Erythroblast (primary cell): ENCODE measurements around the gene CHERP.

Experiments
- DNase-seq, 2 experiments: peaks; one replicate each; lab custom pipeline; 2025; lab: John Stamatoyannopoulos, UW
- GATA1 ChIP-seq: IDR thresholded peaks from 2 replicates; pipeline ENCODE4 v1.6.1; 2011; ENCODE audit warnings: low read depth, mild to moderate bottlenecking, control low read depth, low read length, moderate library complexity
- POLR2A ChIP-seq: IDR thresholded peaks from 2 replicates; pipeline ENCODE4 v1.6.1; 2011; ENCODE audit warnings: mild to moderate bottlenecking, low read length

The CHERP gene, protein sequence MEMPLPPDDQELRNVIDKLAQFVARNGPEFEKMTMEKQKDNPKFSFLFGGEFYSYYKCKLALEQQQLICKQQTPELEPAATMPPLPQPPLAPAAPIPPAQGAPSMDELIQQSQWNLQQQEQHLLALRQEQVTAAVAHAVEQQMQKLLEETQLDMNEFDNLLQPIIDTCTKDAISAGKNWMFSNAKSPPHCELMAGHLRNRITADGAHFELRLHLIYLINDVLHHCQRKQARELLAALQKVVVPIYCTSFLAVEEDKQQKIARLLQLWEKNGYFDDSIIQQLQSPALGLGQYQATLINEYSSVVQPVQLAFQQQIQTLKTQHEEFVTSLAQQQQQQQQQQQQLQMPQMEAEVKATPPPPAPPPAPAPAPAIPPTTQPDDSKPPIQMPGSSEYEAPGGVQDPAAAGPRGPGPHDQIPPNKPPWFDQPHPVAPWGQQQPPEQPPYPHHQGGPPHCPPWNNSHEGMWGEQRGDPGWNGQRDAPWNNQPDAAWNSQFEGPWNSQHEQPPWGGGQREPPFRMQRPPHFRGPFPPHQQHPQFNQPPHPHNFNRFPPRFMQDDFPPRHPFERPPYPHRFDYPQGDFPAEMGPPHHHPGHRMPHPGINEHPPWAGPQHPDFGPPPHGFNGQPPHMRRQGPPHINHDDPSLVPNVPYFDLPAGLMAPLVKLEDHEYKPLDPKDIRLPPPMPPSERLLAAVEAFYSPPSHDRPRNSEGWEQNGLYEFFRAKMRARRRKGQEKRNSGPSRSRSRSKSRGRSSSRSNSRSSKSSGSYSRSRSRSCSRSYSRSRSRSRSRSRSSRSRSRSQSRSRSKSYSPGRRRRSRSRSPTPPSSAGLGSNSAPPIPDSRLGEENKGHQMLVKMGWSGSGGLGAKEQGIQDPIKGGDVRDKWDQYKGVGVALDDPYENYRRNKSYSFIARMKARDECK

GRCh38 chr19:16542045-16542909 is at the start of gene CHERP:
TSS of gene CHERP (minus strand) at chr19:16542437. CDS start at chr19:16542378, 59 bp downstream.
- DNase-seq, result peak; percentile 96 to 97
- TF ChIP-seq POLR2A, result peak; percentile 87
- no peak for TF ChIP-seq GATA1

DNA sequence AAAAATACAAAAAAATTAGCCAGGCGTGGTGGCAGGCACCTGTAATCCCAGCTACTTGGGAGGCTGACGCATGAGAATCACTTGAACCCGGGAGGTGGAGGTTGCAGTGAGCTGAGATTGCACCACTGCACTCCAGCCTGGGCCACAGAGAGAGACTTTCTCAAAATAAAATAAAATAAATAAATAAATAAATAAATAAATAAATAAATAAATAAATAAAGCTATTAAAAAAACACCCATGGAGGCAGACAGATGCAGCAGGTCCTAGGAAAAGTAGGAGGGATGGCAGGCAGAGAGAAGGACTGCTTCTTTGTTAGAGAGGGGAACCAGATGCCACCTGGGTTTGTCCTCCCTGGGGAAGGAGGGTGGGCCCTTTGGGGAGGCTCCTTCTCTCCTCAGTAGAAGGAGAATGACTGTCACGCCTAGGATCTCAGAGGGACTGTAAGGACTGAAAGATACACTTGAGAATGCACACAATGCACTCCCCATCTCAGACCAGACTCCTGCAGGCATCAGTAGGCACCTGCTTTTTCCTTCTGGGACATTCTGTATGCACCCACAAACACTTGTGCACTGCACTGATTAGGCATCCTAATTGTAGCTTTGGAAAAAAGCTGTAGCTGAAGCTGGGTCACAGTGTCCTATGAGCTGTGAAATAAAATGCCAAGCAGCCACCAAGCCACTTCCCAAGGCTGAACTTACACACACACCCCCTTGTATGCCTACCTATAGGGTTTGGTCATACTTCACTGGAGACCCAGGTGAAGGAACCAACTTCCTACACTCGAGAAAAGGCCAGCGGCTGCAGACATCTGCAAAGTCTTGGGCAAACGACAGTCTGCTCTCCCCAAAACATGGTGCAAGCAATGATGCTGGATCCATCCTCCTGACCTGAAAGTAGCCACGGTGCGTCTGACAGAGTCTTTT is 48.9 kb upstream of the CHERP start:
- no peak for TF ChIP-seq POLR2A
- no peak for TF ChIP-seq GATA1
- no peak for DNase-seq

- DNase-seq, result peak; percentile 24 to 30
- TF ChIP-seq POLR2A, result no peak
Measured at GRCh38 chr19:16589917-16590316, 47.7 kb upstream of the CHERP start.

DNA sequence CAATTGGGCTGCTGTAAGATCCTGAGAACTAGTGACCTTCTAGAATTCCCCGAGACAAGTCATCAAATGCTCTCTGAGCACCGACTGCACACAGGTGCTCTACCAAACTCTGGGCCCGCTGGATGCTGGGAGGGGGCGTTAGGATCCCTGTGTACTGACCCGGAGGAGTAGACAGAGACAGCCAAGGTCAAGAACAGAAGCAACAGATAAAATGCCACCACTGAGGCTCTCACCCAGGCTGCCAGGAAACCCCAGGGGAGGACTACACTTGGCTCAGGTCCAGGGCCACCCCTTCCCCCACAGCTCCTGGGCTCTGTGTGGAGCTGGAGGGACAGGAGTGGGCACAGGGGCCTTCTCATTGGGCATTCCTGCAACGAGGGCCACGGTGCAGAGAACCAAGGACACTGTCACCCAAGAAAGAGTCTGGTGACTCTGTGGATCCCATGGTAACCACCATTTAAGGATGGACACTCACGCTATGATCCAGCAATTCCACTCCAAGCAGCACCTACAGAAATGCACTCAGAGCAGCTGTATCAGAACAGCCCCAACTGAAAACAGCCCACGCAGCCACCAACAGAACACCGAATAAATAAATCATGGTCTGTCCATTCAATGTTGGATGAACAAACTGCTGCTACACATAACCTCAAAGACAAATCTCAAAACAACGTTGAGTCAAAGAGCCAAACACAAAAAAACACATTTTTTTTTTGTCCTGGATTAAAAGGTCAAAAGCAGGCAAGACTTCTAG is 46.8 kb upstream of the CHERP start:
- no peak for TF ChIP-seq POLR2A
- no peak for DNase-seq

- no peak for TF ChIP-seq GATA1
- DNase-seq, result peak; percentile 71 to 73
Measured at GRCh38 chr19:16587833-16588823, 45.9 kb upstream of the CHERP start.

GRCh38 chr19:16586991-16587832 is 45.0 kb upstream of the CHERP start:
- DNase-seq, result peak in 1 of 2 experiments; percentile 46
- TF ChIP-seq POLR2A (no peak), GATA1 (no peak)

DNA sequence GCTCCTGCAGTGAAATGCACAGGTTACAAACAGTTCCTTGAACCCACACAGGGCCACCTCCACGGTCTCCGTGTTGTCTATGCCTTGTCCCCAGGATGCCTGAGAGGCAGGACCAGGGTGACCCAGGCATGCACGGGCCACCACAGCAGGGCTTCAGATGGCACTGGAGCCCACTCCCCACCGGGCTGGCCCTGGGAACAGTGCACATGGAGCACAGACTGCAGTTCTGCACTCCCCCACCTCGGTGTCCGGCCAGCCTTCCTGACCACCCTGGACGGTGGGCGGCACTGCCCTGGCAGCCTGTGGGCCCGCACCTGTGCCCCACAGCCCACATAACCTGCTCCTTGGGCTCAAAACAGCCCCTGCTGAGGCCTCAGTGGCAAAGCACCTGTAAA is 44.2 kb upstream of the CHERP start:
- no peak for DNase-seq
- TF ChIP-seq POLR2A (no peak), GATA1 (no peak)

- no peak for DNase-seq
- TF ChIP-seq POLR2A, result no peak
- TF ChIP-seq GATA1, result no peak
Measured at GRCh38 chr19:16585808-16586476, 43.7 kb upstream of the CHERP start.

- no peak for DNase-seq
Measured at GRCh38 chr19:16585094-16585801, 43.0 kb upstream of the CHERP start.

More at GRCh38 chr19:16585094-16585801, 43.0 kb upstream of the CHERP start:
- no peak for TF ChIP-seq GATA1
- no peak for TF ChIP-seq POLR2A
